VCaP (cell line): ENCODE results near the gene RNASE12.

Source experiments
- H3K27ac ChIP-seq: fragments of 450-650 bp; 2 replicates; pipeline ENCODE4 v1.5.1; 2017
- TF ChIP-seq, protein P1 (sequence below): fragments of 450-650 bp; conservative IDR thresholded peaks from 2 replicates; pipeline ENCODE4 v1.5.1; 2017; ENCODE audit warnings: mild to moderate bottlenecking, moderate library complexity

Gene RNASE12

GRCh38 chr14:20611277-20611676, 20.1 kb upstream of the RNASE12 start:
- TF ChIP-seq, protein P1, sequence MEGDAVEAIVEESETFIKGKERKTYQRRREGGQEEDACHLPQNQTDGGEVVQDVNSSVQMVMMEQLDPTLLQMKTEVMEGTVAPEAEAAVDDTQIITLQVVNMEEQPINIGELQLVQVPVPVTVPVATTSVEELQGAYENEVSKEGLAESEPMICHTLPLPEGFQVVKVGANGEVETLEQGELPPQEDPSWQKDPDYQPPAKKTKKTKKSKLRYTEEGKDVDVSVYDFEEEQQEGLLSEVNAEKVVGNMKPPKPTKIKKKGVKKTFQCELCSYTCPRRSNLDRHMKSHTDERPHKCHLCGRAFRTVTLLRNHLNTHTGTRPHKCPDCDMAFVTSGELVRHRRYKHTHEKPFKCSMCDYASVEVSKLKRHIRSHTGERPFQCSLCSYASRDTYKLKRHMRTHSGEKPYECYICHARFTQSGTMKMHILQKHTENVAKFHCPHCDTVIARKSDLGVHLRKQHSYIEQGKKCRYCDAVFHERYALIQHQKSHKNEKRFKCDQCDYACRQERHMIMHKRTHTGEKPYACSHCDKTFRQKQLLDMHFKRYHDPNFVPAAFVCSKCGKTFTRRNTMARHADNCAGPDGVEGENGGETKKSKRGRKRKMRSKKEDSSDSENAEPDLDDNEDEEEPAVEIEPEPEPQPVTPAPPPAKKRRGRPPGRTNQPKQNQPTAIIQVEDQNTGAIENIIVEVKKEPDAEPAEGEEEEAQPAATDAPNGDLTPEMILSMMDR: no peak

DNA sequence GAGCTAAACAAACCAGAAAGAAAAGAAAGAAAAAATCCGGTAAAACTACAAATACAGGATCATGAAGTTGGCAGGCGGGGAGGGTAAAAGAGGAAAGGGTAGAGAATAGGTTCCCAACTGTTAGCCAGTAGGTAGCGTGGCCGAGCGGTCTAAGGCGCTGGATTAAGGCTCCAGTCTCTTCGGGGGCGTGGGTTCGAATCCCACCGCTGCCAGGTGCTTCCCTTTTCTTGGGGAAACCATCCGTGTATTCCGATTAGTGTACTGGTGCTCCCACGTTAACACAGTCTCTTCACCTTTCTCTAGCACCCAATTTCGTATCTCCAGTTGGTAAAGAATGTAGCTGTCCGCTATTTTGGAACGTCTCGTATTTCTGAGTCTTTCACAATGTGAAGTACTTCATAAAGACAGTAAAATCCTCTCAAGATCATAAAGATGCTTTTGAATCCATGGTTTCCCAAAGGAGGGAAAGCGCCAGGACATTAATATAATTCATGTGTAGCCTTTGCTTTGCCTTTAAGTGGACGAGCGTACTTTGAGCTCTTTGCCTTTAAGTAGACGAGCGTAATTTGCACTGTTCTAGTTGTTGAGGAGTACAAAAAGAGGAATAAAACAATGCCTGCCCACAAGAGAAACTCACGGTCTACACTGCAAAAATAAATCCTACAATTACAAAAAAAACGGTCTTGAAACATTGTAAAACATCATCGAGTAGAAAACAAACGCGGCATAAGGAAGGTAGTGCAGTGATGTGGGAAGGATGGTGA, 19.0 kb upstream of the RNASE12 start:
- peak overlapping the region; percentile 67 for H3K27ac ChIP-seq

More at GRCh38 chr14:20611277-20611676, 20.1 kb upstream of the RNASE12 start:
- H3K27ac ChIP-seq: no peak overlapping the region

GRCh38 chr14:20609215-20610001, 18.2 kb upstream of the RNASE12 start:
- H3K27ac ChIP-seq: peak overlapping the region; percentile 67
- TF ChIP-seq, protein P1: peak; percentile 89

More for the DNA sequence above, 19.0 kb upstream of the RNASE12 start:
- TF ChIP-seq, protein P1: no peak

DNA sequence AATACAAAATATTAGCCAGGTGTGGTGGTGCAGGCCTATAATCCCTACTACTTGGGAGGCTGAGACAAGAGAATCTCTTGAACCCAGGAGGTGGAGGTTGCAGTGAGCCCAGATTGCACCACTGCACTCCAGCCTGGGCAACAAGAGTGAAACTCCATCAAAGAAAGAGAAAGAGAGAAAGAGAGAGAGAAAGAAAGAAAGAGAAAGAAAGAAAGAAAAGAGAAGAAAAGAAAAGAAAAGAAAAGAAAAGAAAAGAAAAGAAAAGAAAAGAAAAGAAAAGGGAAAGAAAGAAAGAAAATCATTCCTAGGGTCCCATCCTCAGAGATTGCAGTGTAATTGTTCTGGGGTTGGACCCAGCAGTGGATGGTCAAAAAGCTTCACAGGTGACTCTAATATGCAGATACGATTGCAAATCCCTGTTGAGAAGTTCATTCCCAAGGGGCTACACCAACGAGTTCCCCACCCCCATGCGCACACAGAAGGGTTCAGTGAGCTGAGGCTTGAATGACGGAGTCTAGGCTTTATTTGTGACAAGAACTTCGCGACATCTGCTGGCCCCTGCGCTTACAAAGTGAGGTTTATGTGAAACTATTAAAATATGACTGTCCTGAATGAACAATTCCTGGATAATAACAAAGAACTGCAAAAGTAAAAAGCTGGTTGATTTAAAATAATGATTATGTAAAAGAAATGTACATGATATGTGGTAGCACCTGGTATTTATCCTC, 17.4 kb upstream of the RNASE12 start:
- no peak overlapping the region for H3K27ac ChIP-seq
- TF ChIP-seq, protein P1: no peak

DNA sequence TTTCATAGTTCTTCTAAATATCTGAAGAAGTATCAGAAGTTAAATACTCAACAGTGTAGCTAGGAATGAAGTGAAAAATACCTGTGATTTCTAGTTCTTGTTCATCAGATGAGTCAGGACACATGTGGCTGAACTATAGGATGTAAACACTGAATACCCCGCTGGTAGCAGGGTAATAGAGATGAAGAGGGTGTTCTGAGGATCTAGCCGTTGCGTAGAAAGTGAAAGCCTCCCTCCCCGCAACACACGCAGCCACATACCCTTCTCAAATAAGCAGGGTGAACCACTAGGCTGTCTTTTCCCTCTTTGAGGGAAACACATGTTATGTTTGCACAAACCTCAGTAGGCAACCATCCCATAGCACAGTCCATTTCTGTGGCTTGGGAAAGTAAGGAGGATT, 16.4 kb upstream of the RNASE12 start:
- TF ChIP-seq, protein P1: no peak
- no peak overlapping the region for H3K27ac ChIP-seq

DNA sequence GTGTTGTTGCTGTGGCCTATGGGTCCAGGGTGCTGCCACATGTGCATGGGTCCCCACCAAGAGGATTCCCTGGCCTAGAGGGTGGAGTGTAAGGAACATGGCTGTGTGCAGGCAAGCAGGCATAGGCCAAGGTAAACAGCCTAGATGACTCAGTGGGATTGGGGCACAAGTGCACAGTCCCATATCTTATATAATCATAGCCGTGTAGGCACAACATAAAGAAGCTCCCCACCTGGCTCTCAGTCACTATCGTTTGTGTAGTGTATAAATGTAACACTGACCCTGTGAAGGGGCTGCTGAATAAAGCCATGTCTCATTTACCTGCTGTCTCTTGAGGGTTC, 15.7 kb upstream of the RNASE12 start:
- no peak overlapping the region for H3K27ac ChIP-seq
- TF ChIP-seq, protein P1: no peak

DNA sequence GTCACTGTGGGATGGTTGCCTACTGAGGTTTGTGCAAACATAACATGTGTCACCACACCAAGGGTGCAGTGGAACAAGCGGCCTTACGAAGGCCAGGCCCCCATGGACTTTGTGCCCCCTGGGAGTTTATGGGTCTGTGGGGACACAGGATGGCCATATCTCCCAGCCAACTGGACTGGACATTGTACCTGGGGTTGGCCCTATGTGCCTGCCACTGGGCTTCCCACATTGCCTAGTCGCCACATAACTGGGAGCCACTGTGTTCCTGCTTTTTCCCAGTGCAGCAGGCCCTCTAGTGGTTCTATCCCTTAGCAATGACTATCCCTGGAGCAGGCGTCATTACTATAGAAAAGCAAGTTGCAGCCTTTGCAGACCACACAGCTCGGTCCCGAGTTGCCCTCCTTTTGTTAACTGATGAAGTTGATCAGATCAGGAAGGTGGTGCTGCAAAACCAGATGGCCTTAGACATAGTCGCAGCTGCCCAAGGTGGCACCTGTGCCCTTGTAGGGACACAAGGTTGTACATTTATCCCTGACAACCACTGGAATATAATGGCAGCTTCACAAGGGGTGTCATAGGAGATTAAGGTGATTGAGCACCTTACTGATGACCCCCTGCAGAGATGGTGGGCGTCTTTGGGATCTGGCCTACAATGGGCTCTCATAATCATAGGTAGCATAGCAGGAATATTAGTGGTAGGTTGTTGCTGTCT, 15.2 kb upstream of the RNASE12 start:
- H3K27ac ChIP-seq: no peak overlapping the region
- TF ChIP-seq, protein P1: peak; percentile 83
